Measurements from ENCODE around the gene ATP7B.

ATP7B gene

GRCh38 chr13:51902776-51903175 lies 108.5 kb downstream of the ATP7B start:
- Histone ChIP-seq H3K4ac (ENCODE audit: low read length) (no peak overlapping the region), H3K9me3 (replicated peaks in 1 of 2; ENCODE audit: control insufficient read depth in 2 of 2, insufficient read depth in 1 of 2, low read depth in 1 of 2, low read length in 2 of 2) (no peaks in the 10 kb centered on the region), H2BK15ac (ENCODE audit: low read length) (no peak overlapping the region), H2AFZ (ENCODE audit: low read length) (no peak overlapping the region), H4K8ac (ENCODE audit: low read depth, low read length) (no peak overlapping the region), H3K23ac (ENCODE audit: low read depth, low read length, poor library complexity) (no peak overlapping the region), H3K27ac (replicated peaks; ENCODE audit: low read length) (no peak overlapping the region), H3K27me3 (ENCODE audit: control insufficient read depth in 3 of 3, insufficient read depth in 3 of 3, low read depth in 1 of 3, low read length in 3 of 3) (peaks cover 0 to 25% (median 0%) of the 10 kb centered on the region in 3 experiments), H3K4me2 (ENCODE audit: insufficient read depth, low read length, poor library complexity, severe bottlenecking) (no peak overlapping the region), H3K18ac (ENCODE audit: low read length) (no peak overlapping the region), H2BK5ac (ENCODE audit: low read length) (no peak overlapping the region), H2BK120ac (ENCODE audit: low read depth, low read length) (no peak overlapping the region), H2BK12ac (ENCODE audit: low read length) (no peak overlapping the region), H3K79me1 (ENCODE audit: low read depth, low read length) (no peaks in the 10 kb centered on the region), H3K36me3 (replicated peaks in 1 of 2; ENCODE audit: control insufficient read depth in 2 of 2, insufficient read depth in 2 of 2, low read length in 2 of 2) (no peaks in the 10 kb centered on the region), H3K4me3 (ENCODE audit: low read length in 2 of 2) (no peak overlapping the region), H3K14ac (ENCODE audit: low read length) (no peak overlapping the region), H3K4me1 (ENCODE audit: control insufficient read depth in 2 of 2, insufficient read depth in 1 of 2, low read depth in 1 of 2, low read length in 2 of 2) (peaks cover 0 to 11% of the 10 kb centered on the region in 2 donors), H4K91ac (ENCODE audit: low read depth, low read length, poor library complexity) (no peak overlapping the region), H3K9ac (ENCODE audit: low read depth, low read length, poor library complexity) (no peak overlapping the region), H2AK5ac (ENCODE audit: low read depth, low read length) (no peak overlapping the region)
- no CpG with 5 or more reads among the region's 4 CpGs for WGBS, 2 donors (ENCODE audit: extremely low coverage in 2 of 2, insufficient read length in 2 of 2, insufficient replicate concordance in 1 of 2)
- no peak for DNase-seq (ENCODE audit: low spot score)

DNA sequence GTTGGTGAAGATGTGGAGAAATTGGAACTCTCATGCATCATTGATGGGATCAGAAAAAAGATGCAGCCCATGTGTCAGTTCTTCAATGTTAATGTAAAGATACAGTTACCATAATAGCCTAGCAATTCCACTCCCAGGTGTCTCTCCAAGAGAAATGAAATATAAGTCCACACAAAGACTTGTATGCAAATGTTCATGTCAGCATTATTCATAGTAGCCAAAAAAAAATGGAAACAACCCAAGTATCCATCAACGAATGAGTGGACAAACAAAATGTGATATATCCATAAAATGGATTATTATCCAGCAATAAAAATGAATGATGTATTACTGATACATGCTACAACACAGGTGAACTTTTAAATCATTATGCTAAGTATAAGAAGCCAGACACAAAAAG lies 110.8 kb downstream of the ATP7B start:
- Histone ChIP-seq H3K4ac (ENCODE audit: low read length) (no peak overlapping the region), H3K27ac (replicated peaks; ENCODE audit: low read length) (no peak overlapping the region), H3K23ac (ENCODE audit: low read depth, low read length, poor library complexity) (no peak overlapping the region), H2BK12ac (ENCODE audit: low read length) (no peak overlapping the region), H3K4me3 (ENCODE audit: low read length in 2 of 2) (no peak overlapping the region), H3K4me1 (ENCODE audit: control insufficient read depth in 2 of 2, insufficient read depth in 1 of 2, low read depth in 1 of 2, low read length in 2 of 2) (peaks cover 6 to 9% of the 10 kb centered on the region in 2 donors), H3K9ac (ENCODE audit: low read depth, low read length, poor library complexity) (no peak overlapping the region), H3K9me3 (replicated peaks in 1 of 2; ENCODE audit: control insufficient read depth in 2 of 2, insufficient read depth in 1 of 2, low read depth in 1 of 2, low read length in 2 of 2) (no peaks in the 10 kb centered on the region), H3K36me3 (replicated peaks in 1 of 2; ENCODE audit: control insufficient read depth in 2 of 2, insufficient read depth in 2 of 2, low read length in 2 of 2) (no peaks in the 10 kb centered on the region), H3K79me1 (ENCODE audit: low read depth, low read length) (no peaks in the 10 kb centered on the region), H4K8ac (ENCODE audit: low read depth, low read length) (no peak overlapping the region), H2BK15ac (ENCODE audit: low read length) (no peak overlapping the region), H4K91ac (ENCODE audit: low read depth, low read length, poor library complexity) (no peak overlapping the region), H2BK120ac (ENCODE audit: low read depth, low read length) (no peak overlapping the region), H2AK5ac (ENCODE audit: low read depth, low read length) (no peak overlapping the region), H3K27me3 (ENCODE audit: control insufficient read depth in 3 of 3, insufficient read depth in 3 of 3, low read depth in 1 of 3, low read length in 3 of 3) (peaks cover 0 to 22% (median 0%) of the 10 kb centered on the region in 3 experiments), H3K18ac (ENCODE audit: low read length) (no peak overlapping the region), H3K4me2 (ENCODE audit: insufficient read depth, low read length, poor library complexity, severe bottlenecking) (no peak overlapping the region), H2AFZ (ENCODE audit: low read length) (no peak overlapping the region), H2BK5ac (ENCODE audit: low read length) (no peak overlapping the region), H3K14ac (ENCODE audit: low read length) (no peak overlapping the region)
- no CpG with 5 or more reads among the region's 1 CpG for WGBS, 2 donors (ENCODE audit: extremely low coverage in 2 of 2, insufficient read length in 2 of 2, insufficient replicate concordance in 1 of 2)
- DNase-seq (ENCODE audit: low spot score) = no peak

GRCh38 chr13:51895906-51896888 lies 115.1 kb downstream of the ATP7B start:
- Histone ChIP-seq H2AFZ (ENCODE audit: low read length) (peak overlapping the region; percentile 73), H3K4ac (ENCODE audit: low read length) (no peak overlapping the region), H3K9ac (ENCODE audit: low read depth, low read length, poor library complexity) (no peak overlapping the region), H3K18ac (ENCODE audit: low read length) (no peak overlapping the region), H3K27ac (replicated peaks; ENCODE audit: low read length) (no peak overlapping the region), H3K9me3 (replicated peaks in 1 of 2; ENCODE audit: control insufficient read depth in 2 of 2, insufficient read depth in 1 of 2, low read depth in 1 of 2, low read length in 2 of 2) (no peaks in the 10 kb centered on the region), H3K36me3 (replicated peaks in 1 of 2; ENCODE audit: control insufficient read depth in 2 of 2, insufficient read depth in 2 of 2, low read length in 2 of 2) (no peaks in the 10 kb centered on the region), H3K23ac (ENCODE audit: low read depth, low read length, poor library complexity) (no peak overlapping the region), H3K14ac (ENCODE audit: low read length) (no peak overlapping the region), H3K4me2 (ENCODE audit: insufficient read depth, low read length, poor library complexity, severe bottlenecking) (no peak overlapping the region), H4K8ac (ENCODE audit: low read depth, low read length) (no peak overlapping the region), H4K91ac (ENCODE audit: low read depth, low read length, poor library complexity) (no peak overlapping the region), H3K4me1 (ENCODE audit: control insufficient read depth in 2 of 2, insufficient read depth in 1 of 2, low read depth in 1 of 2, low read length in 2 of 2) (peaks cover 5 to 6% of the 10 kb centered on the region in 2 donors), H2BK12ac (ENCODE audit: low read length) (no peak overlapping the region), H3K27me3 (ENCODE audit: control insufficient read depth in 3 of 3, insufficient read depth in 3 of 3, low read depth in 1 of 3, low read length in 3 of 3) (peaks cover 0 to 25% (median 0%) of the 10 kb centered on the region in 3 experiments), H2AK5ac (ENCODE audit: low read depth, low read length) (no peak overlapping the region), H3K79me1 (ENCODE audit: low read depth, low read length) (no peaks in the 10 kb centered on the region), H2BK120ac (ENCODE audit: low read depth, low read length) (no peak overlapping the region), H2BK5ac (ENCODE audit: low read length) (no peak overlapping the region), H2BK15ac (ENCODE audit: low read length) (no peak overlapping the region), H3K4me3 (ENCODE audit: low read length in 2 of 2) (no peak overlapping the region)
- WGBS, 2 donors (ENCODE audit: extremely low coverage in 2 of 2, insufficient read length in 2 of 2, insufficient replicate concordance in 1 of 2) = no CpG with 5 or more reads among the region's 9 CpGs
- DNase-seq (ENCODE audit: low spot score) = peak; percentile 26

DNA sequence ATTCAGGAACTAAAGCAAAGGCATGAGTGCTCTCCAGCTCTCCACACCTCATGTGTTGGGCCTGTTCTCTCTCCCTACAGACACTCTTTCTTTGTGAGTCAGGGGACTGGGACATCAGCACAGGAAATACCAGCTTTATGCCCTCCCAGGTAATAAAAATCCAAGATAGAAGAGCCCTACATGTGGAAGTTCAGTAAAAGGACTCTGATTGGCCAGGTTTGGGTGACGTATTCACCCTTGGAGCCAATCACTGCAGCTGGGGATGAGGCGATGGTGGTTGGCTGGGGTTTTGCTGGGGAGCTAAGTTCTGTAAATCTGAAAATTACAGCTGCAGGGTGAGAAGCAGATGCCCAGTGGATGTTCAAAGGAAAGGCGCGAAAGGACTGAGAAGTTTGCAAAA lies 117.0 kb downstream of the ATP7B start:
- Histone ChIP-seq H3K79me1 (ENCODE audit: low read depth, low read length) (no peaks in the 10 kb centered on the region), H2AFZ (ENCODE audit: low read length) (no peak overlapping the region), H4K8ac (ENCODE audit: low read depth, low read length) (no peak overlapping the region), H4K91ac (ENCODE audit: low read depth, low read length, poor library complexity) (no peak overlapping the region), H3K4ac (ENCODE audit: low read length) (no peak overlapping the region), H3K18ac (ENCODE audit: low read length) (no peak overlapping the region), H3K4me2 (ENCODE audit: insufficient read depth, low read length, poor library complexity, severe bottlenecking) (no peak overlapping the region), H3K23ac (ENCODE audit: low read depth, low read length, poor library complexity) (no peak overlapping the region), H3K4me1 (ENCODE audit: control insufficient read depth in 2 of 2, insufficient read depth in 1 of 2, low read depth in 1 of 2, low read length in 2 of 2) (peaks cover 5 to 6% of the 10 kb centered on the region in 2 donors), H2BK120ac (ENCODE audit: low read depth, low read length) (no peak overlapping the region), H3K4me3 (ENCODE audit: low read length in 2 of 2) (no peak overlapping the region), H3K27ac (replicated peaks; ENCODE audit: low read length) (no peak overlapping the region), H3K9ac (ENCODE audit: low read depth, low read length, poor library complexity) (no peak overlapping the region), H3K9me3 (replicated peaks in 1 of 2; ENCODE audit: control insufficient read depth in 2 of 2, insufficient read depth in 1 of 2, low read depth in 1 of 2, low read length in 2 of 2) (no peaks in the 10 kb centered on the region), H2AK5ac (ENCODE audit: low read depth, low read length) (no peak overlapping the region), H2BK5ac (ENCODE audit: low read length) (no peak overlapping the region), H3K27me3 (ENCODE audit: control insufficient read depth in 3 of 3, insufficient read depth in 3 of 3, low read depth in 1 of 3, low read length in 3 of 3) (peaks cover 0 to 32% (median 0%) of the 10 kb centered on the region in 3 experiments), H2BK15ac (ENCODE audit: low read length) (no peak overlapping the region), H2BK12ac (ENCODE audit: low read length) (no peak overlapping the region), H3K14ac (ENCODE audit: low read length) (no peak overlapping the region), H3K36me3 (replicated peaks in 1 of 2; ENCODE audit: control insufficient read depth in 2 of 2, insufficient read depth in 2 of 2, low read length in 2 of 2) (no peaks in the 10 kb centered on the region)
- WGBS, 2 donors (ENCODE audit: extremely low coverage in 2 of 2, insufficient read length in 2 of 2, insufficient replicate concordance in 1 of 2) = no CpG with 5 or more reads among the region's 4 CpGs
- no peak for DNase-seq (ENCODE audit: low spot score)

Data from neuronal stem cell (in vitro differentiated cells).